MCF 10A (cell line): ENCODE data around the gene CRACDL. TPM values are rescaled to one million over a fixed set of nuclear protein-coding genes. Genes with fewer than 3 reads are reported as not detected.

Experiments
- Bru-seq: library from RNA; stranded (reverse); fragments of 400-500 nt; gene quantifications from one replicate; lab custom pipeline; 2021; lab: Mats Ljungman, UMichigan
- BruChase-seq, 2 experiments: library from RNA; stranded (reverse); fragments of 400-500 nt; gene quantifications; one replicate each; lab custom pipeline; 2021; lab: Mats Ljungman, UMichigan
- BruUV-seq: library from RNA; stranded (reverse); fragments of 400-500 nt; replicated peaks from 2 replicates; lab custom pipeline; 2021; lab: Mats Ljungman, UMichigan
- CTCF ChIA-PET: fragments of 300-600 bp; sonication (Branson Sonifier 250); formaldehyde crosslinking; extraction: SDS; loops from one replicate; lab custom pipeline; 2021; ENCODE audit warnings: antibody characterized with exemption, inconsistent platforms; lab: Yijun Ruan, JAX
- POLR2A ChIA-PET: fragments of 300-600, 350-650 bp; sonication (Branson Sonifier 250); formaldehyde crosslinking; extraction: SDS; loops from one replicate; lab custom pipeline; 2020; ENCODE audit warnings: antibody characterized with exemption, inconsistent platforms; lab: Yijun Ruan, JAX
- DNase-seq: peaks from one replicate; pipeline ENCODE4 v3.0.0-alpha.2; 2018; ENCODE audit not compliant: unreplicated experiment
- H3K27ac Mint-ChIP-seq: one replicate; pipeline ENCODE4 v1.8.0; 2022; ENCODE audit warnings: mild to moderate bottlenecking, low read depth, mixed read lengths; ENCODE audit not compliant: unreplicated experiment
- H3K27me3 Mint-ChIP-seq: one replicate; pipeline ENCODE4 v1.8.0; 2022; ENCODE audit warnings: mixed read lengths; ENCODE audit not compliant: insufficient read depth, unreplicated experiment
- H3K36me3 Mint-ChIP-seq: one replicate; pipeline ENCODE4 v1.8.0; 2022; ENCODE audit warnings: mild to moderate bottlenecking, moderate library complexity, mixed read lengths; ENCODE audit not compliant: insufficient read depth, unreplicated experiment
- H3K4me1 Mint-ChIP-seq: one replicate; pipeline ENCODE4 v1.8.0; 2022; ENCODE audit warnings: mixed read lengths; ENCODE audit not compliant: insufficient read depth, unreplicated experiment
- H3K4me3 Mint-ChIP-seq: one replicate; pipeline ENCODE4 v1.8.0; 2022; ENCODE audit warnings: mild to moderate bottlenecking, moderate library complexity, mixed read lengths; ENCODE audit not compliant: unreplicated experiment
- H3K9me3 Mint-ChIP-seq: one replicate; pipeline ENCODE4 v1.8.0; 2022; ENCODE audit warnings: mixed read lengths; ENCODE audit not compliant: unreplicated experiment
- intact Hi-C: fragments of 100-400 bp; cut with micrococcal nuclease; formaldehyde crosslinking; loops from 2 replicates; pipeline ENCODE4 v1.14.1; 2022
- long read RNA-seq: library from polyadenylated mRNA; stranded (forward); transcript quantifications from one replicate; pipeline ENCODE4 v2.0.0, GENCODE V29; 2022
- total RNA-seq: library from RNA; stranded (reverse); gene quantifications from 2 replicates; pipeline ENCODE4 v1.2.3, GENCODE V29; 2022
- TF ChIP-seq, protein P1 (sequence below): fragments of 200-600 bp; IDR thresholded peaks from one replicate; pipeline ENCODE4 v1.8.0; 2022; ENCODE audit warnings: antibody characterized with exemption, mild to moderate bottlenecking; ENCODE audit not compliant: unreplicated experiment

Gene CRACDL, protein sequence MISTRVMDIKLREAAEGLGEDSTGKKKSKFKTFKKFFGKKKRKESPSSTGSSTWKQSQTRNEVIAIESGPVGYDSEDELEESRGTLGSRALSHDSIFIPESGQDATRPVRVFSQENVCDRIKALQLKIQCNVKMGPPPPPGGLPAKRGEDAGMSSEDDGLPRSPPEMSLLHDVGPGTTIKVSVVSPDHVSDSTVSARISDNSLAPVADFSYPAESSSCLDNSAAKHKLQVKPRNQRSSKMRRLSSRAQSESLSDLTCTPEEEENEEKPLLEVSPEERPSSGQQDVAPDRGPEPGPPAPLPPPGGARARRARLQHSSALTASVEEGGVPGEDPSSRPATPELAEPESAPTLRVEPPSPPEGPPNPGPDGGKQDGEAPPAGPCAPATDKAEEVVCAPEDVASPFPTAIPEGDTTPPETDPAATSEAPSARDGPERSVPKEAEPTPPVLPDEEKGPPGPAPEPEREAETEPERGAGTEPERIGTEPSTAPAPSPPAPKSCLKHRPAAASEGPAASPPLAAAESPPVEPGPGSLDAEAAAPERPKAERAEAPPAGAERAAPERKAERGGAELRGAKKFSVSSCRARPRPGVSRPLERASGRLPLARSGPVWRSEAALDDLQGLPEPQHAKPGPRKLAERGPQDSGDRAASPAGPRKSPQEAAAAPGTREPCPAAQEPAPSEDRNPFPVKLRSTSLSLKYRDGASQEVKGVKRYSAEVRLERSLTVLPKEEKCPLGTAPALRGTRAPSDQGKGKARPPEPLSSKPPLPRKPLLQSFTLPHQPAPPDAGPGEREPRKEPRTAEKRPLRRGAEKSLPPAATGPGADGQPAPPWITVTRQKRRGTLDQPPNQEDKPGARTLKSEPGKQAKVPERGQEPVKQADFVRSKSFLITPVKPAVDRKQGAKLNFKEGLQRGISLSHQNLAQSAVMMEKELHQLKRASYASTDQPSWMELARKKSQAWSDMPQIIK
- total RNA-seq = 12.9 and 13.0 TPM in 2 replicates
- percentile 55 among the genes with signal in this experiment for Bru-seq, nascent RNA
- percentile 59 among the genes with signal in this experiment for BruChase-seq, experiment 1, labeled RNA remaining after a 6-hour chase
- BruChase-seq, experiment 2, labeled RNA remaining after a 2-hour chase = percentile 60 among the genes with signal in this experiment
- long read RNA-seq, partial matches to known transcripts = 6 of 29 reads
- long read RNA-seq, other reads (novel, unspliced or antisense) = 21 of 29 reads

DNA sequence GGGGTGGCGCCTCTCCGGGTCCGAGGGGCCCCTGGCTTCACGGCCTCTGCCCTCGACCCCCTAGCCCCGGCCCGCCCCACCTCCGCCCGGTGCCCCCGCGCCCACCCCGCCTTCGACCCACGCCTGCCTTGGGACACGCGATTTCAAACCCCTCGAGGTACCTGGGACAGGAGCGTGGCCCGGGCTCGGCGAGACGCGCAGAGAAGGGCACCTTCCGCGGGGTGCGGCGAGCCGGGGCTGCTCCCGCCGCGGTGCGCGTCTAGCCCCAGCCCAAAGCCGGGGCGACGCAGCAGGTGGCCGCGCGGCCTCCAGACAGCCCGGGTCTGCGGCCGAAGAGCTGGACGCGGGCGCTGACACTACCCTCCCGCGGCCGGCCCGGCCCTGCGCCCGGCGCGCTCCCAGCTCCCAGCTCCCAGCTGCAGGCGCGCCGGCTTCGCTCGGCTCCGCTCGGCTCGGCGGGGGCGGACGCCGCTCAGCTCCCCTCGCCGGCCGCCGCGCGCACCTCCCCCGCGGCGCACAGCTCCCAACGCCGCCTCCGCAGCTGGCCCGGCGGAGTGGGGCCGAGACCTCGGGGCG, at the start of gene CRACDL:
Gene CRACDL (minus strand): TSS at position 449 of the 576 bp plus-strand sequence. CDS start 89,425 bp downstream, outside the sequence.
- ChIA-PET CTCF (interaction anchor here (0.8 to 2.0 kb wide), 9 partner anchors 11 to 272 kb away, joined by 3 to 6 read pairs (median 3); no protein-coding TSS in a partner anchor), POLR2A (interaction anchor here (0.6 to 2.8 kb wide), 14 partner anchors 10 to 327 kb away, joined by 3 to 14 read pairs (median 3); no protein-coding TSS in a partner anchor)
- intact Hi-C loops = loop anchor here (1.0 to 5.0 kb wide), 3 partner anchors 24 to 289 kb away; no protein-coding TSS in a partner anchor
- Mint-ChIP-seq H3K27ac (no peak within 1 kb of the TSS), H3K27me3 (no peaks in the 10 kb centered on the region), H3K4me3 (peak within 1 kb of the TSS; percentile 72), H3K4me1 (peaks cover 13% of the 10 kb centered on the region), H3K36me3 (peaks cover 4% of the 10 kb centered on the region), H3K9me3 (no peaks in the 10 kb centered on the region)
- BruUV-seq = no TSS peak
- peak; percentile 36 for DNase-seq
- TF ChIP-seq, protein P1, sequence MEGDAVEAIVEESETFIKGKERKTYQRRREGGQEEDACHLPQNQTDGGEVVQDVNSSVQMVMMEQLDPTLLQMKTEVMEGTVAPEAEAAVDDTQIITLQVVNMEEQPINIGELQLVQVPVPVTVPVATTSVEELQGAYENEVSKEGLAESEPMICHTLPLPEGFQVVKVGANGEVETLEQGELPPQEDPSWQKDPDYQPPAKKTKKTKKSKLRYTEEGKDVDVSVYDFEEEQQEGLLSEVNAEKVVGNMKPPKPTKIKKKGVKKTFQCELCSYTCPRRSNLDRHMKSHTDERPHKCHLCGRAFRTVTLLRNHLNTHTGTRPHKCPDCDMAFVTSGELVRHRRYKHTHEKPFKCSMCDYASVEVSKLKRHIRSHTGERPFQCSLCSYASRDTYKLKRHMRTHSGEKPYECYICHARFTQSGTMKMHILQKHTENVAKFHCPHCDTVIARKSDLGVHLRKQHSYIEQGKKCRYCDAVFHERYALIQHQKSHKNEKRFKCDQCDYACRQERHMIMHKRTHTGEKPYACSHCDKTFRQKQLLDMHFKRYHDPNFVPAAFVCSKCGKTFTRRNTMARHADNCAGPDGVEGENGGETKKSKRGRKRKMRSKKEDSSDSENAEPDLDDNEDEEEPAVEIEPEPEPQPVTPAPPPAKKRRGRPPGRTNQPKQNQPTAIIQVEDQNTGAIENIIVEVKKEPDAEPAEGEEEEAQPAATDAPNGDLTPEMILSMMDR = no peak

DNA sequence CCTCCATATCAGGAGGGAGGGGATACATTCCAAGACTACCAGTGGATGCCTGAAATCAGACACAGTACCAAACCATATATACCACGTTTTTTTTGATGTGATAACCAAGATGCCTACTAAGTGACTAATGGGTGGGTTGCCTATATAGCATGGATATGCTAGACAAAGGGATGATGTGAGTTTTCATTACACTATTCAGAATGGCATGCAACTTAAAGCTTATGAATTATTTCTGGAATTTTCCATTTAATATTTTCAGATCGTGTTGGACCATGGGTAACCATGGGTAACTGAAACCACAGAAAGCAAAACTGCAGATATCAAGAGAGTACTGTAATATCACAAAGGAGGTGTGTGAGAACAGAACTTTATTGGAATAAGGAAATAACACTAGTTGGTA, 39.6 kb upstream of the CRACDL start:
- Mint-ChIP-seq H3K27ac (no peak overlapping the region), H3K36me3 (no peaks in the 10 kb centered on the region), H3K9me3 (peaks cover 39% of the 10 kb centered on the region), H3K4me3 (no peak overlapping the region), H3K4me1 (no peaks in the 10 kb centered on the region), H3K27me3 (no peaks in the 10 kb centered on the region)
- no peak for DNase-seq
- BruUV-seq = no TSS peak
- POLR2A ChIA-PET = no interaction called here
- CTCF ChIA-PET = interaction anchor here (0.6 kb wide), 1 partner anchor 96 kb away, joined by 3 read pairs; no protein-coding TSS in a partner anchor
- intact Hi-C loops = no loop called here
- TF ChIP-seq, protein P1 = no peak

DNA sequence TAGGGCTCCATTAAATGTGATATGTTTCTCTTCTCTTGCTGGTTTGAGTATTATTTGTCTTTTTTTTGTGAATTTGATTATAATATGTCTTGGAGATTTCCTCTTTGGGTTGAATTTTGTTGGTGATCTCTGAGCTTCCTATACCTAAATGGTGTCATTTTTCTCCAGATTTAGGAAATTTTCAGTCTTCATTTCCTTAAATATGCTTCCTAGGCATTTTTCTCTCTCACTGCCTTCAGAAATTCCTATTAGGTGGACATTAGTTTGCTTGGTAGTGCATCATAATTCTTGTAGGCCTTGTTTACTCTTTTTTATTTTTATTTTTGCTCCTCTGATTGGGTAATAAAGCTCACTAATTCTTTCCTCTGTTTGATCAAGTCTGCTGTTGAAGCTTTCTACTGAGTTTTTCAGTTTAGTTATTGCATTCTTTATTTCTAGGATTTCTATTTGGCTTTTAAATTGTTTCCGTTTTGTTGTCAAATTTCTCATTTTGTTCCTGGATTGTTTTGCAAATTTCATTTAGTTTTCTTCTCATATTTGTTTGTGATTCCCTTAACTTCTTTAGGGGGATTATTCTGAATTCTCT, 36.6 kb upstream of the CRACDL start:
- TF ChIP-seq, protein P1 = no peak
- H3K36me3 Mint-ChIP-seq = no peaks in the 10 kb centered on the region
- POLR2A ChIA-PET = interaction anchor here (0.7 kb wide), 1 partner anchor 59 kb away, joined by 3 read pairs; no protein-coding TSS in a partner anchor
- no peaks in the 10 kb centered on the region for H3K4me1 Mint-ChIP-seq
- H3K27ac Mint-ChIP-seq = no peak overlapping the region
- H3K4me3 Mint-ChIP-seq = no peak overlapping the region
- H3K9me3 Mint-ChIP-seq = peaks cover 45% of the 10 kb centered on the region
- no peak for DNase-seq
- H3K27me3 Mint-ChIP-seq = no peaks in the 10 kb centered on the region
- intact Hi-C loops = no loop called here
- no TSS peak for BruUV-seq
- CTCF ChIA-PET = interaction anchor here (0.9 kb wide), 1 partner anchor 38 kb away, joined by 3 read pairs; no protein-coding TSS in a partner anchor
